Osteocyte (in vitro differentiated cells): Measurements from ENCODE around the gene CNNM2. TPM values are rescaled to one million over a fixed set of nuclear protein-coding genes. Genes with fewer than 3 reads are reported as not detected.

Experiments used
- DNase-seq: peaks from one replicate; pipeline ENCODE4 v3.0.0; 2021; ENCODE audit warnings: mixed read lengths; ENCODE audit not compliant: unreplicated experiment; ENCODE audit errors: extremely low spot score
- H3K27ac Mint-ChIP-seq: one replicate; pipeline ENCODE4 v1.8.0; 2021; ENCODE audit warnings: mild to moderate bottlenecking, mixed read lengths; ENCODE audit not compliant: unreplicated experiment
- H3K27me3 Mint-ChIP-seq: one replicate; pipeline ENCODE4 v1.8.0; 2021; ENCODE audit warnings: mixed read lengths; ENCODE audit not compliant: unreplicated experiment
- H3K36me3 Mint-ChIP-seq: one replicate; pipeline ENCODE4 v1.8.0; 2021; ENCODE audit warnings: mixed read lengths; ENCODE audit not compliant: unreplicated experiment
- H3K4me1 Mint-ChIP-seq: one replicate; pipeline ENCODE4 v1.8.0; 2021; ENCODE audit warnings: mixed read lengths; ENCODE audit not compliant: unreplicated experiment
- H3K4me3 Mint-ChIP-seq: one replicate; pipeline ENCODE4 v1.8.0; 2021; ENCODE audit warnings: mild to moderate bottlenecking, moderate library complexity, mixed read lengths; ENCODE audit not compliant: unreplicated experiment
- H3K9me3 Mint-ChIP-seq: one replicate; pipeline ENCODE4 v1.8.0; 2021; ENCODE audit warnings: mixed read lengths; ENCODE audit not compliant: unreplicated experiment
- CTCF ChIP-seq: fragments of 200-600 bp; sonication (generic); IDR thresholded peaks from 2 replicates; pipeline ENCODE4 v1.5.0; 2021; ENCODE audit warnings: antibody characterized with exemption, mild to moderate bottlenecking, moderate library complexity
- total RNA-seq: library from RNA; stranded (reverse); gene quantifications from 2 replicates; pipeline ENCODE4 v1.2.1, GENCODE V29; 2021

The CNNM2 gene
- total RNA-seq, 1 donor from 2014 or later = 11.7 TPM

- no peaks in the 10 kb centered on the region for H3K9me3 Mint-ChIP-seq
- peaks cover 19% of the 10 kb centered on the region for H3K4me1 Mint-ChIP-seq
- no peaks in the 10 kb centered on the region for H3K27me3 Mint-ChIP-seq
- H3K27ac Mint-ChIP-seq = no peak overlapping the region
- no peak for TF ChIP-seq CTCF
- H3K4me3 Mint-ChIP-seq = no peak overlapping the region
- DNase-seq = no peak
- peaks cover 5% of the 10 kb centered on the region for H3K36me3 Mint-ChIP-seq
Observed at GRCh38 chr10:103120546-103120945, 202.5 kb downstream of the CNNM2 start.

GRCh38 chr10:103120977-103121735, 203.1 kb downstream of the CNNM2 start:
- H3K27ac Mint-ChIP-seq = no peak overlapping the region
- peaks cover 11% of the 10 kb centered on the region for H3K36me3 Mint-ChIP-seq
- peaks cover 22% of the 10 kb centered on the region for H3K4me1 Mint-ChIP-seq
- no peak for TF ChIP-seq CTCF
- H3K4me3 Mint-ChIP-seq = no peak overlapping the region
- H3K27me3 Mint-ChIP-seq = no peaks in the 10 kb centered on the region
- H3K9me3 Mint-ChIP-seq = no peaks in the 10 kb centered on the region
- DNase-seq = no peak

- Mint-ChIP-seq H3K9me3 (no peaks in the 10 kb centered on the region), H3K27me3 (no peaks in the 10 kb centered on the region), H3K27ac (no peak overlapping the region), H3K4me1 (peaks cover 20% of the 10 kb centered on the region), H3K4me3 (no peak overlapping the region), H3K36me3 (peaks cover 11% of the 10 kb centered on the region)
- TF ChIP-seq CTCF = no peak
- no peak for DNase-seq
Observed at GRCh38 chr10:103123282-103124024, 205.4 kb downstream of the CNNM2 start.

GRCh38 chr10:103124420-103125096, 206.5 kb downstream of the CNNM2 start:
- Mint-ChIP-seq H3K4me3 (no peak overlapping the region), H3K9me3 (no peaks in the 10 kb centered on the region), H3K27me3 (no peaks in the 10 kb centered on the region), H3K36me3 (peaks cover 11% of the 10 kb centered on the region), H3K4me1 (peaks cover 20% of the 10 kb centered on the region), H3K27ac (no peak overlapping the region)
- no peak for DNase-seq
- no peak for TF ChIP-seq CTCF
